Suppressor macrophage treated with lipopolysaccharide for 1 hour (primary cell): Measurements from ENCODE around the gene DNAJC8.

Experiments used
- DNase-seq, 3 donors: peaks; one replicate each; pipeline ENCODE4 v3.0.0-alpha.2; 2020 to 2022

DNAJC8 gene

DNA sequence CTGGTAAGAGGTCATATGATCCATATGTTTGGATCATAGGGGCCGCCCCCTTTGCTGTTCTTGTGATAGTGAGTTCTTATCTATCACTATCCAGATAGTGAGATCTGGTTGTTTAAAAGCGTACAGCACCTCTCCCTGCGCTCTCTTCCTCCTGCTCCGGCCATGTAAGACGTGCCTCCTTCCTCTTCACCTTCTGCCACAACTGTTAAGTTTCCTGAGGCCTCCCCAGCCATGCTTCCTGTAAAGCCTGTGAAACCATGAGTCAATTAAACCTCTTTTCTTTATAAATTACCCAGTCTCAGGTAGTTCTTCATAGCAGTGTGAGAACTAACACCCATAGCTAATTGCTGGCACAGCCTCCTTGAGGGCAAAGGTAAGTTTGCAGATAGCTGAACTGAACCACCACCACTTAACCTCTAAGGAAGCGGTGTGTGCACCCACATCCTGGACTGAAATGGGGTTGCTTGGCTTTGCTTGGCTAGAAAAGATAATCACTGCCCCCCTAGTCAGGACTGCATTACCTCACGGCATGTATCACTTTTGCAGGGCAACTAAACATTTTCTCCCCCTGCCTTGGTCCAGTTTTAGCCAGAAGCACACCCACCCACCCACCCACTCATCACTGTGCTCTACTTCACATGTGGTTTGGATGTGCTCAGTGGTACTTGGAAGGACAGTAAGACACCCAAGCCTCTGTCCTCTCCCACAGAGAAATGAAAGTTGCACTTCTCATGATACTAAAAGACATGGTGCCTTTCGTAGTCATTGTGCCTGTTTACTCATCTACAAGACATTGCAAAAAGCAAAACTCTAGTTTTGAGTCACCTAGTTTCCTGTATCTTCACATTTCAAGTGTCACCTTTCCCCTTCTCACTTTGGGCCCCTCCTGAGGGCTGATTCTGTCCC lies 33.2 kb downstream of the DNAJC8 start:
- peak; percentile 12 to 50 (median 34) for DNase-seq

DNA sequence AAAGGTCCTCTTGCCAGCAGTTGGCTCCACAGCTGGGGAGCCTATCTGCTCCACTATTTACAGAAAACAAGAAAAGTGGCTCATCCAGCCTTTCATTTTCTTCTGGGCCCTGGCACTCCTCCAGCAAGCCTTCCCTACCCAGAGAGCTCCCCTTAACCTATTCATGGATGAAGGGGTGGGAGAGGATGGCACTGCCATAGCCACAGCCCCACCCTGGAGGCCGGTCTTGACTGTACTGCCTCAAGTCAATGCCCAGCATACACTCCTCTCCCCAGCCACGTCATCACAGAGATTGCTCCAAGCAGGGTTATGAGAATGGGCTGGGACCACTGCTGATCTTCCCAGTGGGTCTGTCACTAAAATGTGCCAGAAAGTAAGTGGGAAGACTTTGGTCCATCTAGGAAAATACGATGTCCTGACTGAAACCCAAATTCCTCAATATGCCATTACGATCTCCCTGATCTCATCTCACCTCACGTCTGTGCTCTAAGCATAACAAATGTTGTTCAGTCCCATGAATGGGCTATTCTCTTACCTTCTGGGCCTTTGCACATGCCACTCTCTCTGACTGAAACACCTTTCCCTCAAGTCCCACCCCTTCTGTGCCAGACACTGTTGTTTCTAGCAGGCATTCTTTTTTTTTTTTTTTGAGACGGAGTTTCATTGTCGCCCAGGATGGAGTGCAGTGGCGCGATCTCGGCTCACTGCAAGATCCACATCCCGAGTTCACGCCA lies 35.0 kb downstream of the DNAJC8 start:
- DNase-seq: no peak

DNA sequence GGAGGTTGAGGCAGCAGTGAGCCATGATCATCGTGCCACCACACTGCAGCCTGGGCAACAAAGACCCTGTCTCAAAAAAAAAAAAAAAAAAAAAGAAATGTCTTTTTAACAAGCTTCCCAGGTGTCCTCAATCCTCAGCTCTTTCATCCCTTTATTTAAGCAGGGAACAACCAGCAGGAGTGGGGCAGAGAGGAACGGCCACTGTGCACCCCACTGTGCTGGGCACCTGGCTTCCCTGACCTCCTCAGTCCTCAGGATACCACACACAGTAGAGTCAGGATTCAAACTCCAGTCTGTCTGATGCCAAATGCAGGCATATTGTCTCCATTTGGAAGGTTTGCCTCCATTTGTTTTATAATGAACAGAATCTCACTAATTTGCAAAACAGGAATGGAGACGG lies 36.5 kb downstream of the DNAJC8 start:
- DNase-seq: no peak

DNA sequence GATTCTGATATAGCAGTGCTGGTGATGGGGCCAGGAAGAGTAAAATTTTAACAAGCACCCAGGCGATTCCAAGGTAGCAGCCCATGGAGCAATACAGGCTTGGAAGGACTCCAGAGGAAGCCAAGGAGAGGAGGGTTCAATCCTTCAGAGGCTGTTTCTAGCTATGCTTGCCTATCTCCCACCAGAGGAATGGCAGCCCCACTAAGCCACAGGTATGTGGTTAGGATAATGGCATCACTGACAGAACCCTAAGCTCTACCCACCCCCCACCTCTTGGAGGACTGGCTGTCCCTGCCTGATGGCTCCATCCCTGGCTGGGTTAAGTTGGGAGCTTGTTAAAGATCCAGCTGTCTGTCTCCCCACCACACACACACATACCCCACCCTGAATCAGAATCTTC lies 37.0 kb downstream of the DNAJC8 start:
- no peak for DNase-seq

DNA sequence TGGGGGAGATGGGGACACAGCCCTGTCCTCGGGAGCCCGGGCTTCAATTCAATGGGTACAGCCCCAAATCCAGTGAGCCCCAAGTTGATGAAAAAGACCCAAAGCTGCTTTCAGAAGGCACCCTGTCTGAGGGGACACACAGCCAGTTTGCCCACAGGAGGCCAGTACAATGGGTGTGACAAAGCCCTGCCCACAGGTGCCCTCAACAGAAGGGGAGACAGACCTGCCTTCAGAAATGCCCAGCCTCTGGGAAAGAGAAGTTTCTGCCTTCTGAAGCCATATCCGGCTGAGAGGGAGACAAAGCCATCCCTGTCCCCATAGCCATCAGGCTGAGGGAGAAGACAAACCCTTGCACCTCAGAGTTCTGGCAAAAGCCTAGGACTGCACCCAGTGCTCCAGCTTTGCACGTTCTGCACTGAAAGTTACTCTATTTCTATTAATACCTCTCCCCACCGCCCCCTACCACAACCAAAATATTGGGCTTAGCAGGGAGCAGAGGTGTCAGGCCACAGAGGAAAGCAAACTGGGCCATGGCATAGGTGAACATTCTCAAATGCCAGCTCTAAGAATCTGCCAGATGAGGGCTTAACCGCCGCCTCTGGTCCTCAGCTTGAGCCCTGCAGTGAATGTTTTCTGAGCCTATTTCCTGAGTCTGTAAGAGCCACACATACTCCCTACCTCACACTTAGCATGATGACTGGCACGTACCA lies 38.3 kb downstream of the DNAJC8 start:
- DNase-seq: no peak

DNA sequence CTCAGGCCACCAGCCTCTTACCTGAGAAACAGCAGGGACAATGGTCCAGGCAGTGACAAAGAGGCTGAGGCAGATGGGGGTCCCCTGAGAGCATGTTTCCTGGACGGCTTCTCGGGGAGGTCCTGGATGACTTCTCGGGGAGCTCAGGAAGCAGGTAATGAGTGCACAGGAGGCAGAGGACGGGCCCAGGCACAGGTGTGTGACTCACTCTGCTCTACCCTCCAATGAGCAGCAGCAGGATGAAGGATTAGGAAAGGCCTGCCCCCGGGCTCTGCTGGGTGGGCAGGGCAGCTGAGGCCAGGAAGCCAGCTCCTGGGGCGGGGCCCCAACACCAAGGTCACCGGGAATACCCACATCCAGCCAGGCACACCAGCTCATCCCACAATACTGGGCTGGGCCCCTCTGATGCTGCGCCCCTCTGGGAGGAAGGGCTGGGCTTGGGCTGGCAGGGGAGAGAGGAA lies 39.1 kb downstream of the DNAJC8 start:
- no peak for DNase-seq

DNA sequence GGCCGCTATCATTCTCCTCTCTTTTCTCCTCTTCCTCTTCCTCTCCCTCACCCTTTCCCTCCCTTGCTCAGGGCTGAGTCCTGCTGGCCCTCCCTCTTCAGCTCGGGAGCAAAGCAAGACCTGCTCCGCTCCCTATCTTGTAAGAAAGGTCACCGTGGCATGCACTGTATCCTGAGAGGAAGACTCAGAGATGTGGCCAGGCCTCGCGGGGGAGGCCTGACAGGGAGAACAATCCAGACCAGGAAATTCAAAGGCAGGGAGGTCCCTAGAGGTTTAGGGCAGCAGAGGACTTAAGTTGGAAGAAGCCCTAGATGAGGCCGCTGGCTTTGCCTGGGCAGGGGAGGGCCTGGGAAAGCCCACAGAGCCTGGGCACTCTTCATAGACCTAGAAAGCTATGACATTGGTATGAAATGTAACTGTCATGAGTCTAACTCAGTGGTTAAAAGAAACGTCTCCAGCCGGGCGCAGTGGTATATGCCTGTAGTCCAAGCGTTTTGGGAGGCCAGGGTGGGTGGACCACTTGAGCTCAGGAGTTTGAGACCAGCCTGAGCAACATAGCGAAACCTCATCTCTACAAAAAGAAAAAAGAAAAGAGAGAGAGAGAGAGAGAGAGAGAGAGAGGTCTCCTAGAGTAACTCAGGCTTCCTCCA lies 41.7 kb downstream of the DNAJC8 start:
- DNase-seq: peak in 1 of 3 donors; percentile 33

DNA sequence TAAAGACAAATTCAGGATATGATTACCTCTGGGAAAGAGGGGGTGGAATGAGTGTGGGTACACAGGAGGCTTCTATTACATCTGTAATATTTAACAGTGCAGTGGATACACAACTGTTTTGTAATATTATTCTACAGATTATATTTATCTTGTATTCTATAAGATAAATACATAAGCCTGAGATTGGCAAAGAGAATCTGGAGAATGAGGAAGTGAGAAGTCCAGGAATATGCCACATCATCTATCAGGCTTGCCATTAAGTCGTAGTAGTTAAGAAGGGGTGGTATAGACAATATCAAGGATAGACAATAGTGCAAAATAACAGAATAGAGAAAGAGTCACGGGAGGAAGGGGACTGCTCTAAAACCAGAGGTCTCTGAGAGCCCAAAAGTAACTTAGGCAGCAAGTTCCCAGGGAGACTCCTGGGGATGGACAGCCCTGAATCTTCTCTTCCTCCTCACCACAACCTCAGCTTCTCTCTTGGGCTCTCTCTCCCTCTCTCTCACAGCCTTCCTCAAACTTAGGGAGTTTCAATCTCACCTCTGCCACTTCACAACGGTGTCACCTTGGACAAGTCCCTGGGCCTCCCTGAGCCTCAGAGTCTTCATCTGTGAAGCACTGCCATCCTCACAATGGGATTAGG lies 42.4 kb downstream of the DNAJC8 start:
- peak in 2 of 3 donors; percentile 42 to 46 for DNase-seq

DNA sequence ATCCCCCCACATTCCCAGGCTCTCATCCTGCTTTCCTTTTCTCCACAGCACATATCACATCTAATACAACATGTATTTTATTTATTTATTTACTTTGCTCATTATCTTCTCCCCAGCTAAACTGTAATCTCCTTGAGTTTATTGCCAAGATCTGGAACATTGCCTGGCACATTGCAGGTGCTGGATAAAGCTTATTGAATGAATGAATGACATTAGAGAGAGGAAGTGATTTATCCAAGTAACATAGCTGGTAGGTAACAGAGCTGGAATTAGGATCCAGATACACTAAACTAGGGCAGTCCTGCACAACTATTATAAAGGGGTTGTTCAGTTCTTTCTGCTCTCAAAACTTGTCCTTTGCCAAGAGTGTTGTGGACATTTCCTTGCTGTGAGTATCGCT lies 47.8 kb downstream of the DNAJC8 start:
- DNase-seq: no peak

DNA sequence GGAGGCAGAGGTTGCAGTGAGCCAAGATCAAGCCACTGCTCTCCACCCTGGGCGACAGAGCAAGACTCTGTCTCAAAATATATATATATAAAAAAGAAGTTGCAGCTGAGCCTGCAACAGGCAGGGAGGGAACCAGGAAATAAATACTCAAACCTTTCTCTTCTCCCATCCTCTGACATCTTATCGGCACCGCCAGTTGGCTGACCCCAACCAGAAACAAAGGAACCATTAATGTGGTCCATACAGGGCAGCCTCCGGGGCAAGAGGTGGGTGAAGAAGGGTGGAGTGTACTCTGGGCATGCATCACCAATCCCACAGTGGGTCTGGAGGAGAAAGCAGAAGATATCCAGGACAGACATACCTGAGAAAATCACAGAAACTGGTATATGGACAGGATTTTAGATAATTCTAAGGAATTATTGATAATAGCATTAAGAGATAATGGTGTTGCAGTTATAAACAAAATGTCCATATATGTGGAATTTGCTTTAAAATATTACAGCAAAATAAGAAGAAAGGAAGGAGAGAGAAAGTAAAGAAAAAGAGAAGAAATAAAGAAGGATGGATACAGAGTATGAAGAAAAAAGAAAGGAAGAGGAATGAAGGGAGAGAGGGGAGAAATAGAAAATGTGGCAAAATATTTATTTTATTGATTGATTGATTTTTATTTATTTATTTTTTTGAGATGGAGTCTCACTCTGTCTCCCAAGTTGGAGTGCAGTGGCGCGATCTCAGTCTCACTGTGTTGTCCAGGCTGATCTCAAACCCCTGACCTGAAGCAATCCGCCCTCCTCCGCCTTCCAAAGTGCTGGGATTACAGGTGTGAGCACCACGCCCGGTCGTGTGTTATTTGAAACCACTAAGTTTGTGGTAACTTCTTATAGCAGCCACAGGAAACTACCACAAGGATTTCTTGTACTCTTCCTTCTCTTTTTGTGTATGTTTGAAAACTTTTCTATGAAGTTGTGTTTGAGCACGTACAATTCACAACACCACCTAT lies 52.2 kb downstream of the DNAJC8 start:
- DNase-seq: no peak

DNA sequence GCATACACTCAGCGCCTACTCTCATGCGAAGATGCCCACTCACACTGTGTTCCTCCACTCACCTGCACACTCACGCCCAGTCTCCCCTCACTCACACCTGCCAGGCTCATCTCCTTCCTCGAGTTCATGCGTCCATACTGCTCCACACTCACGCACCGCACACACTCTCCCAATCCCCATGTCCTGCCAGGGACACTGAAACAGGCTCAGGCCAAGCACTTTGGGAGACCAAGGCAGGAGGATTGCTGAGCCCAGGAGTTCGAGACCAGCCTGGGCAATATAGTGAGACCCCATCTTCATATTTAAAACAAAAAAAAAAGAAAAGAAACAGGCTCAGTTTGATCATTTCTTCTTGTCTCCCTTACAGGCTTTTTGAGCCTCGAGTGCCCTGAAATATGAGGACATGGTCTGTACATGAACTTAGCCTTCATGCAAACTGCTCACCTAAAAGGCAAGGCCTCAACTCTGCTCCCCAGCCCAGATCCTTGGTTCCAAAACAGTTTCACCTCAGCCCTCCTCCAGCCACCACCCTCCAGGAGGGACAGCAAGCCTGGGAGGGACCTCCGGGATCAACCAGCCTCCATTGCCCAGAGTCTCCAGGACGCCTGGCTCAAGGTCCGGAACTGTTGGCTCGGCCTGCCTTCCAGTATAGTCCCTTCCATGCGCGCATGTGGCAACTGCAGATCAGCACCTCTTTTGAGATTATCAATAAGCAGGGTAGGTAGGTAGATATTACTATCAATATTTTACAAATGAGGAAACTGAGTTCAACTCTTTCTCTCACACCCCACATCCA lies 53.9 kb downstream of the DNAJC8 start:
- no peak for DNase-seq

DNA sequence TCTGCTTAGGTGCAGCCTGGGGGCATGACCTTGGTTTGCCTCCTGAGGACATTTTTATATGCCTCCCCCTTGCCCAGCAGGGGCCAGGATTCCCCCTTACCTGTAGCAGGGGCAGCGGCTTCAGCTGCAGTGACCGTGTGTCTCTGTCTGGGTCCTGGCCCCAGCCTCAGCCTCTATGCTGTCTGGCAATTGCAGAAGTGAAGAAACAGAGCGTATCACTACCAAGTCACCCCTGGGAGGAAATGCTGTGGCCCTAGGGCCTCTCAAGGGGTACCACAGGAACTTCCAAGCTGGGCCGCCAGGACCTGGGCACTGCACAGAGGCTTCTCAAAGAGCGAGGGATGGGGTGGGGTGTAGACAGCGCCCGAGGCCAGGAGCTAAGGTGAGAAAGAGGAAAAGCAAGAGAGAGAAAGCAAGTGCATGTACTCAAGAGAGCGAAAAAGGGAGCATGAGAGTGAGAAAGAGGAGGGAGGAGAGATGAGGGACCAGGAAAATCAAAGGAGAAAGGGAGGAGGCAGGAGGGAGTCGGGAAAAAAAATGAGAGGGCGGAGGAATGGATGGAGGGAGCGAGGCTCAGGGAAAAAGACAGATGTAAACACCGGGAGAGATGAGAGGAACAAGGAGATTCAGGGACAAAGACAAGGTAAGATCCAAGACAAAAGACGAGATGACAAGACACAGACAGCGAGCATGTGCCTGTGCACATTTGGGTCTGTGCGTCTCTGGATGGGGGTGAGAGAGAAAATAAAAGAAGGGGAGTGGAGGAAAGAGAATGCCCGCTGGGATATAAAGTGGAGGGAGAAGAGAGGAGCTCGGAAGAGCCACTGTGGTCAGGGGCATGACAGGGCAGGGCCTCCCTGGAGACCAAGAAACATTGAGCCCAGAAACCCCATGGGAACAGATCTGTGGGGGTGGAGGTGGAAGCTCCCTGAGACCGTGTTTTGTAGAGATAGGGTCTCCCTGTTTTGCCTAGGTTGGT lies 56.0 kb downstream of the DNAJC8 start, which contains the start of gene PTAFR:
Gene PTAFR, minus strand, starts transcription at position 199 of the 979 bp plus-strand sequence. CDS start 25,669 bp downstream, outside the sequence.
- DNase-seq: peak; percentile 72 to 78 (median 73)

DNA sequence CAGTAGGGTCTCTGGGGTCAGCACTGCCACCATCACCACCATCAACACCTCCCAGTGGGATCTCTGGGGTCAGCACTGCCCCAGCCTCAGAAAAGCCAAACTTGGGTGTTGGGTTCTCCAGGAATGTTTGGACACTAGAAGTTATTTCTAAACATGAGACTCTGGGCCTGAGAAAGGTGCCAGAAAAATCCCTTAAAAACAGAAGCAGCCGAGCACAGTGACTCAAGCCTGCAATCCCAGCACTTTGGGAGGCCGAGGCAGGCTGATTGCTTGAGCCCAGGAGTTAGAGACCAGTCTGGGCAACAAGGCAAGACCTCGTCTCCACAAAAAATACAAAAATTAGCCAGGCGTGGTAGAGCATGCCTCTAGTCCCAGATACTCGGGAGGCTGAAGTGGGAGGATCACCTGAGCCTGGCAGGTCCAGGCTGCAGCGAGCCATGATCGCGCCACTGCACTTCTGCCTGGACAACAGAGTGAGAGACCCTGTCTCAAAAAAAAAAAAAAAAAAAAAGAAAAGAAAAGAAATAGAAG lies 56.8 kb downstream of the DNAJC8 start:
- peak; percentile 42 to 57 (median 49) for DNase-seq

DNA sequence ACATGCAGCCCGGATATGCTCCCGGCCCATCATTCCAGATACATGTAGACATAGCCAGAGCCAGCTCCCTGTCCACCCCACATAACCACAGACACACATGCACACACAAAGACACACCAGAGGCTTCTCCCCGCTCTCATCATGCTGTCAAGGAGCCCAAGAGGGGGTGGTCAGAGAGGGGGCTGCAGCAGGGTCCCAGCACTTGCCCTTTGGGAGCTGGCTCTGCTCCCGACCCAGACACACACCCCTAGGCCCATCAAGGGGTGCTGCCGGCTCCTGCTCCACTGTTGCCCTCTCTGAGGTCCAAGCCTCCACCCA lies 58.9 kb downstream of the DNAJC8 start:
- DNase-seq: no peak

DNA sequence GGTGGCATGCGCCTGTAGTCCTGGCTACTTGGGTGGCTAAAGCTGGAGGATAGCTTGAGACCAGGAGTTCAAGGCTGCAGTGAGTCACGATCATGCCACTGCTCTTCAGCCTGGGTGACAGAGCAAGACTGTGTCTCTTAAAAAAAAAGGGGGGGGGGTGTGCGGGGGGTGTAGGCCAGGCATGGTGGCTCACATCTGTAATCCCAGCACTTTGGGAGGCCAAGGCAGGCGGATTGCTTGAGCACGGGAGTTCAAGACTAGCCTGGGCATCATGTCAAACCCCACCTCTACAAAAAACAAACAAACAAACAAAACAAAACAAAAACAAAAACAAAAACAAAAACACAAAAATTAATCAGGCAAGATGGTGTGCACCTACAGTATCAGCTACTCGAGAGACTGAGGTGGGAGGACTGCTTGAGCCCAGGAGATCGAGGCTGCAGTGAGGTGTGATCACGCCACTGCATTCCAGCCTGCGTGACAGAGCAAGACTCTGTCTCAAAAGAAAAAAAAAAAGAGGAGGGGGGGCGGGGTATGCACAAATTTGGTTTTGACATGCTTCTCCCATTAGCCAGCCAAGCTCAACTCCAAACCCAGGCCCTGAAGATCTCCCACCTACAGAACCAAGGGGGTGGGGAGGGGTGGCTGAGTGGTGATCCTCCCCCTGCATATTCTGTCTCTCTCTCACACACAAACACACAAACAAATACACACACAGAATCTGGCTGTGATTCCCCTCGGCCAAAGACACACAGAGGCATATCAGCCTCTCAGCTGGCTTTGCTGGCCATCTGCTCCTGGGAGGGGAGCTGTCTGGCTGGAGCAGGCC lies 59.5 kb downstream of the DNAJC8 start:
- DNase-seq: peak; percentile 71 to 79 (median 77)

DNA sequence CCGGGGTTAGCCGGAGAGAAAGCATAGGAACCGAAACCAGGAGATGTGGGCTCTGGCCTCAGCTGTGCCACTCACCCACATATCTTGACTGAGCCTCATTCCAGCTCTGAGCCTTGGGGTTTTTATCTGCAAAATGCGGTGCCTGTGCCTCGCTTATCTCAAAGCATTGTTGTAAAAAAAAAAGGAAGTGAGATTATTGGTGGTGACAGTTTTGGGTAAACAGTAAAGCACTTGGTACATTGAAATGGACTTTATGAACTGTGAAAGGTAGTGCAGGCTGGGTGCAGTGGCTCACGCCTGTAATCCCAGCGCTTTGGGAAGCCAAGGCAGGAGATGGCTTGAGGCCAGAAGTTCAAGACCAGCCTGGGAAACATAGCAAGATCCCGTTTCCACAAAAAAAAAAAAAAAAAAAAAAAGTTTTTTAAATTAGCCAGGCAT lies 60.1 kb downstream of the DNAJC8 start:
- DNase-seq: peak; percentile 84 to 93 (median 85)

DNA sequence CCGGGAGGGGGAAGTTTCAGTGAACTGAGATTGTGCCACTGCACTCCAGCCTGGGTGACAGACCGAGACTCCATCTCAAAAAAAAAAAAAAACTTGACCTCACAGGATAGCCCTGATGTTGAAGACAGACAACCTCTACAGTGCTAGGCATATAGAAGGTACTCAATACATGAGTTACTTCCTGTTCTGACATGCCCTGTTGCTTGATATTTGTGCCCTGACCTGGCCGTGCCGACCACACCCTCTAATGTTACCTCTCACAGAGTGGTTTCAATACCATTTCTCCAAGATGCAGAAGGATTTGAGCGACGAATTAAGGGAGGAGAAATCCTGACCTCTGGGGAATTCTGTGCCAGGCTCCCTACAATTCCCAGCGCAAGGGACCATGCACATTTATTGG lies 61.6 kb downstream of the DNAJC8 start:
- DNase-seq: no peak
